Prostate gland (tissue), 2 donors: ENCODE measurements around the gene PRSS21. TPM values are rescaled to one million over a fixed set of nuclear protein-coding genes. Genes with fewer than 3 reads are reported as not detected.

Experiments used
- DNase-seq: peaks from one replicate; pipeline ENCODE4 v3.0.0-alpha.2; 2019; ENCODE audit warnings: low spot score
- H3K27ac ChIP-seq, 2 donors: fragments of 200-600 bp; sonication (generic); 2 replicates each; pipeline ENCODE4 v1.5.1; 2017 to 2019
- H3K27me3 ChIP-seq: fragments of 200-600 bp; sonication (generic); replicated peaks from 2 replicates; pipeline ENCODE4 v1.5.1; 2019; ENCODE audit not compliant: insufficient read depth
- H3K36me3 ChIP-seq, 2 donors: fragments of 200-600 bp; sonication (generic); 1 replicate in 1 of 2; 2 replicates in 1 of 2; pipeline versions ENCODE4 v1.5.1 to v1.8.1; 2017 to 2019
- H3K4me1 ChIP-seq: fragments of 200-600 bp; sonication (generic); replicated peaks from 2 replicates; pipeline ENCODE4 v1.5.1; 2019
- H3K4me3 ChIP-seq, 2 donors: fragments of 200-600 bp; sonication (generic); 2 replicates each; pipeline ENCODE4 v1.5.1; 2017 to 2019
- H3K9me3 ChIP-seq: fragments of 200-600 bp; sonication (generic); 2 replicates; pipeline ENCODE4 v1.5.1; 2017
- CTCF ChIP-seq, 4 experiments: fragments of 200-600 bp in 2 of 4; fragments of 450-650 bp in 2 of 4; sonication (generic) in 2 of 4; IDR thresholded peaks; 1 replicate in 3 of 4; 2 replicates in 1 of 4; pipeline ENCODE4 v1.5.1; 2016 to 2019; ENCODE audit warnings: antibody characterized with exemption in 4 of 4, mild to moderate bottlenecking in 2 of 4, moderate library complexity in 2 of 4
- POLR2A ChIP-seq: fragments of 450-650 bp; IDR thresholded peaks from one replicate; pipeline ENCODE4 v1.6.1; 2016; ENCODE audit warnings: antibody characterized with exemption, mild to moderate bottlenecking
- POLR2AphosphoS5 ChIP-seq: sonication (generic); formaldehyde crosslinking; IDR thresholded peaks from one replicate; pipeline ENCODE4 v1.6.1; 2017; ENCODE audit warnings: antibody characterized with exemption
- WGBS: methylation state at CpG from one replicate; pipeline ENCODE4 v1.1.5; 2018; 5-methylcytosine and 5-hydroxymethylcytosine counted together
- intact Hi-C: fragments of 100-400 bp; cut with DNase I; formaldehyde crosslinking; loops from one replicate; pipeline ENCODE4 v1.14.2; 2022
- total RNA-seq, 2 donors: library from RNA; depleted of rRNA; stranded (reverse); fragments of >200 nt; gene quantifications; one replicate each; pipeline ENCODE4 v1.1.0, GENCODE V29; 2016

Gene PRSS21
- total RNA-seq, 2 donors from 2014 or later, result 33.5 to 50.6 TPM

GRCh38 chr16:2841606-2842339 is 24.7 kb downstream of the PRSS21 start:
- H3K36me3 ChIP-seq, result no peaks in the 10 kb centered on the region
- no peak overlapping the region for H3K4me3 ChIP-seq
- no peak for DNase-seq
- TF ChIP-seq CTCF (IDR thresholded peaks at IDR 0.05) (no peak), POLR2A (no peak), POLR2AphosphoS5 (no peak)
- no peaks in the 10 kb centered on the region for H3K27me3 ChIP-seq
- H3K27ac ChIP-seq, result no peak overlapping the region
- intact Hi-C loops, result no loop called here
- H3K9me3 ChIP-seq, result no peaks in the 10 kb centered on the region
- WGBS, result 71% methylated on average over 16 of the region's 18 CpGs
- H3K4me1 ChIP-seq, result no peaks in the 10 kb centered on the region

- peak in 2 of 4 experiments; percentile 24 to 33 for TF ChIP-seq CTCF (IDR thresholded peaks at IDR 0.05)
- TF ChIP-seq POLR2AphosphoS5, result no peak
- no peak for TF ChIP-seq POLR2A
- no peaks in the 10 kb centered on the region for H3K36me3 ChIP-seq
- no peak overlapping the region for H3K27ac ChIP-seq
- peak overlapping the region in 1 of 2 donors; percentile 12 for H3K4me3 ChIP-seq
- no peak for DNase-seq
- 41% methylated on average over 39 of the region's 40 CpGs for WGBS
- intact Hi-C loops, result no loop called here
- H3K9me3 ChIP-seq, result no peaks in the 10 kb centered on the region
- H3K27me3 ChIP-seq, result no peaks in the 10 kb centered on the region
- no peaks in the 10 kb centered on the region for H3K4me1 ChIP-seq
Observed at GRCh38 chr16:2842340-2843000, 25.4 kb downstream of the PRSS21 start.

- WGBS, result 89% methylated on average over 8 of the region's 8 CpGs
- Histone ChIP-seq H3K36me3 (no peaks in the 10 kb centered on the region), H3K27me3 (no peaks in the 10 kb centered on the region), H3K9me3 (no peaks in the 10 kb centered on the region), H3K27ac (no peak overlapping the region), H3K4me1 (no peaks in the 10 kb centered on the region), H3K4me3 (no peak overlapping the region)
- intact Hi-C loops, result no loop called here
- DNase-seq, result no peak
- TF ChIP-seq POLR2AphosphoS5 (no peak), CTCF (IDR thresholded peaks at IDR 0.05) (no peak), POLR2A (no peak)
Observed at GRCh38 chr16:2843526-2843925, 26.5 kb downstream of the PRSS21 start.

GRCh38 chr16:2845116-2845515 is 28.1 kb downstream of the PRSS21 start:
- Histone ChIP-seq H3K27ac (no peak overlapping the region), H3K4me1 (no peaks in the 10 kb centered on the region), H3K36me3 (no peaks in the 10 kb centered on the region), H3K27me3 (no peaks in the 10 kb centered on the region), H3K4me3 (no peak overlapping the region), H3K9me3 (no peaks in the 10 kb centered on the region)
- no peak for TF ChIP-seq CTCF (IDR thresholded peaks at IDR 0.05)
- no peak for TF ChIP-seq POLR2AphosphoS5
- TF ChIP-seq POLR2A, result no peak
- intact Hi-C loops, result no loop called here
- 80% methylated on average over 5 of the region's 5 CpGs for WGBS
- no peak for DNase-seq
